Measurements from ENCODE around the gene PHF20. TPM values are rescaled to one million over a fixed set of nuclear protein-coding genes. Genes with fewer than 3 reads are reported as not detected.

Gene PHF20
- total RNA-seq, 2 experiments from 2014 or later: 119 to 126 TPM

- no peaks in the 10 kb centered on the region for H3K9me3 ChIP-seq (ENCODE audit: control insufficient read depth in 1 of 2, insufficient read depth in 1 of 2, low read length in 2 of 2)
- intact Hi-C loops (cut with DNase I, micrococcal nuclease): loop anchor here in 1 of 2 experiments (5.0 kb wide), 1 partner anchor 475 kb away; no protein-coding TSS in a partner anchor
- Mint-ChIP-seq H3K36me3 (ENCODE audit: low read depth) (peaks cover 70% of the 10 kb centered on the region), H3K4me3 (no peak overlapping the region), H3K9me3 (no peaks in the 10 kb centered on the region), H3K4me1 (ENCODE audit: low read depth) (peaks cover 7% of the 10 kb centered on the region), H3K27ac (peak overlapping the region; percentile 47), H3K27me3 (no peaks in the 10 kb centered on the region)
- peaks cover 69% of the 10 kb centered on the region for H3K36me3 ChIP-seq (ENCODE audit: insufficient read depth, low read length)
- H3K4me1 ChIP-seq (ENCODE audit: insufficient read depth, low read length): peaks cover under 1% of the 10 kb centered on the region
- H3K27ac ChIP-seq (ENCODE audit: low read depth in 1 of 2, low read length in 2 of 2): no peak overlapping the region
- no peak overlapping the region for H3K4me3 ChIP-seq (ENCODE audit: low read length)
- ChIA-PET POLR2A (interaction anchor here (0.6 to 2.2 kb wide), 2 partner anchors 12 to 968 kb away, joined by 3 to 19 read pairs; partner anchors contain the start of gene SCAND1), CTCF (interaction anchor here (1.7 kb wide), 1 partner anchor 12 kb away, joined by 13 read pairs; the partner anchor contains the start of gene SCAND1)
- DNase-seq (no peak), ATAC-seq (ENCODE audit: poor library complexity) (no peak)
- TF ChIP-seq CTCF (IDR thresholded peaks at IDR 0.05): no peak
- H3K27me3 ChIP-seq (ENCODE audit: control insufficient read depth in 1 of 2, insufficient read depth in 2 of 2, low read length in 2 of 2): no peaks in the 10 kb centered on the region
Measured at GRCh38 chr20:35942243-35942642, 170.4 kb downstream of the PHF20 start.

GRCh38 chr20:35947489-35947888 is 175.7 kb downstream of the PHF20 start:
- ATAC-seq (ENCODE audit: poor library complexity): peak; percentile 68
- ChIA-PET CTCF (interaction anchor here (0.6 kb wide), 1 partner anchor 58 kb away, joined by 4 read pairs; no protein-coding TSS in a partner anchor), POLR2A (interaction anchor here (0.7 kb wide), 1 partner anchor 205 kb away, joined by 4 read pairs; the partner anchor contains the start of gene RBM39)

GRCh38 chr20:35947907-35948306 is 176.1 kb downstream of the PHF20 start:
- POLR2A ChIA-PET: interaction anchor here (0.7 kb wide), 1 partner anchor 205 kb away, joined by 4 read pairs; the partner anchor contains the start of gene RBM39
- intact Hi-C loops (cut with DNase I, micrococcal nuclease): no loop called here
- H3K9me3 Mint-ChIP-seq: no peaks in the 10 kb centered on the region

More at GRCh38 chr20:35947489-35947888, 175.7 kb downstream of the PHF20 start:
- Mint-ChIP-seq H3K27ac (no peak overlapping the region), H3K9me3 (no peaks in the 10 kb centered on the region), H3K27me3 (no peaks in the 10 kb centered on the region), H3K4me1 (ENCODE audit: low read depth) (peaks cover 14% of the 10 kb centered on the region), H3K36me3 (ENCODE audit: low read depth) (peaks cover 48% of the 10 kb centered on the region), H3K4me3 (no peak overlapping the region)
- H3K4me3 ChIP-seq (ENCODE audit: low read length): no peak overlapping the region
- H3K4me1 ChIP-seq (ENCODE audit: insufficient read depth, low read length): peaks cover 16% of the 10 kb centered on the region
- no peaks in the 10 kb centered on the region for H3K9me3 ChIP-seq (ENCODE audit: control insufficient read depth in 1 of 2, insufficient read depth in 1 of 2, low read length in 2 of 2)
- peak; percentile 44 for TF ChIP-seq CTCF (IDR thresholded peaks at IDR 0.05)
- intact Hi-C loops (cut with DNase I, micrococcal nuclease): no loop called here
- no peaks in the 10 kb centered on the region for H3K27me3 ChIP-seq (ENCODE audit: control insufficient read depth in 1 of 2, insufficient read depth in 2 of 2, low read length in 2 of 2)
- H3K36me3 ChIP-seq (ENCODE audit: insufficient read depth, low read length): peaks cover 41% of the 10 kb centered on the region
- no peak overlapping the region for H3K27ac ChIP-seq (ENCODE audit: low read depth in 1 of 2, low read length in 2 of 2)
- peak in 7 of 14 experiments; percentile 7 to 53 (median 13) for DNase-seq

More at GRCh38 chr20:35947907-35948306, 176.1 kb downstream of the PHF20 start:
- Histone ChIP-seq H3K27ac (ENCODE audit: low read depth in 1 of 2, low read length in 2 of 2) (no peak overlapping the region), H3K4me3 (ENCODE audit: low read length) (no peak overlapping the region), H3K36me3 (ENCODE audit: insufficient read depth, low read length) (peaks cover 40% of the 10 kb centered on the region), H3K4me1 (ENCODE audit: insufficient read depth, low read length) (peaks cover 20% of the 10 kb centered on the region), H3K27me3 (ENCODE audit: control insufficient read depth in 1 of 2, insufficient read depth in 2 of 2, low read length in 2 of 2) (no peaks in the 10 kb centered on the region), H3K9me3 (ENCODE audit: control insufficient read depth in 1 of 2, insufficient read depth in 1 of 2, low read length in 2 of 2) (no peaks in the 10 kb centered on the region)
- CTCF ChIA-PET: interaction anchor here (0.6 kb wide), 1 partner anchor 59 kb away, joined by 4 read pairs; no protein-coding TSS in a partner anchor
- Mint-ChIP-seq H3K36me3 (ENCODE audit: low read depth) (peaks cover 51% of the 10 kb centered on the region), H3K27ac (no peak overlapping the region), H3K4me1 (ENCODE audit: low read depth) (peaks cover 19% of the 10 kb centered on the region), H3K27me3 (no peaks in the 10 kb centered on the region), H3K4me3 (no peak overlapping the region)
- no peak for ATAC-seq (ENCODE audit: poor library complexity)
- no peak for TF ChIP-seq CTCF (IDR thresholded peaks at IDR 0.05)
- DNase-seq: no peak

All from CD4-positive, alpha-beta T cell (primary cell).